GM12878 (cell line): ENCODE data around the gene TMEM239. TPM values are rescaled to one million over a fixed set of nuclear protein-coding genes. Genes with fewer than 3 reads are reported as not detected.

Experiments used
- polyA plus RNA-seq, 11 experiments: library from polyadenylated mRNA; depleted of rRNA in 4 of 11; unstranded in 6 of 11; stranded (reverse) in 5 of 11; fragments of >200 nt; fragmentation: Nextera tagmentation in 4 of 11; fragmentation: Illumina TruSeq in 1 of 11; extraction: Ambion mirVana in 4 of 11; extraction: Trizol in 1 of 11; gene quantifications; 1 replicate in 1 of 11; 2 replicates in 10 of 11; pipeline versions ENCODE4 v1.2.1 to v1.2.3, GENCODE V29; 2011 to 2016; ENCODE audit warnings: inconsistent platforms in 2 of 11, missing spikeins in 2 of 11, low read depth in 1 of 11
- total RNA-seq, 4 experiments: library from RNA; depleted of rRNA in 3 of 4; stranded (reverse); fragments of >200 nt in 3 of 4; fragmentation: Illumina TruSeq in 1 of 4; extraction: Trizol in 1 of 4; gene quantifications; 2 replicates each; pipeline versions ENCODE4 v1.2.1 to v1.2.3, GENCODE V29; 2013 to 2021

TMEM239 gene
- total and polyA plus RNA-seq, 10 of the 15 experiments (the other 5 are each of a cell fraction or from before 2014, with no cell fraction given), result not detected

Other genes with a start within 250 kb of the TMEM239 start
Only the 7 nearest of the 10 such genes appear.
- 131 and 136 TPM in 2 replicates for gene IDH3B, start 152.1 kb upstream of the TMEM239 start, total RNA-seq (2014; rRNA removed)
- gene IDH3B, start 152.1 kb upstream of the TMEM239 start, total RNA-seq (2014; rRNA removed; fragmentation: Illumina TruSeq; extraction: Trizol), result 84.7 and 90.5 TPM in 2 replicates
- gene IDH3B, start 152.1 kb upstream of the TMEM239 start, total RNA-seq (2021), result 109 and 110 TPM in 2 replicates
- gene IDH3B, start 152.1 kb upstream of the TMEM239 start, polyA plus RNA-seq (2011; rRNA removed), result 145 and 177 TPM in 2 replicates
- gene IDH3B, start 152.1 kb upstream of the TMEM239 start, polyA plus RNA-seq (2014; fragmentation: Illumina TruSeq; extraction: Trizol), result 98.3 and 101 TPM in 2 replicates
- 10 to 100 TPM; 65.3 to 87.1 TPM for gene IDH3B, start 152.1 kb upstream of the TMEM239 start, polyA plus RNA-seq (2014; fragmentation: Nextera tagmentation; extraction: Ambion mirVana)
- 134 and 144 TPM in 2 replicates for gene IDH3B, start 152.1 kb upstream of the TMEM239 start, polyA plus RNA-seq (2014; rRNA removed)
- 100 to 1,000 TPM; 149 to 167 TPM for gene IDH3B, start 152.1 kb upstream of the TMEM239 start, polyA plus RNA-seq (2016; fragmentation: Nextera tagmentation; extraction: Ambion mirVana)
- not detected in 2 replicates for gene EBF4, start 123.6 kb upstream of the TMEM239 start, total RNA-seq (2014; rRNA removed)
- gene EBF4, start 123.6 kb upstream of the TMEM239 start, total RNA-seq (2014; rRNA removed; fragmentation: Illumina TruSeq; extraction: Trizol), result not detected in 2 replicates
- 0.13 TPM in 1 of 2 replicates, not detected in the other for gene EBF4, start 123.6 kb upstream of the TMEM239 start, total RNA-seq (2021)
- not detected in 2 replicates for gene EBF4, start 123.6 kb upstream of the TMEM239 start, polyA plus RNA-seq (2011; rRNA removed)
- gene EBF4, start 123.6 kb upstream of the TMEM239 start, polyA plus RNA-seq (2014; fragmentation: Illumina TruSeq; extraction: Trizol), result not detected in 2 replicates
- not detected for gene EBF4, start 123.6 kb upstream of the TMEM239 start, polyA plus RNA-seq (2014; fragmentation: Nextera tagmentation; extraction: Ambion mirVana)
- not detected in 2 replicates for gene EBF4, start 123.6 kb upstream of the TMEM239 start, polyA plus RNA-seq (2014; rRNA removed)
- not detected for gene EBF4, start 123.6 kb upstream of the TMEM239 start, polyA plus RNA-seq (2016; fragmentation: Nextera tagmentation; extraction: Ambion mirVana)
- gene CPXM1, start 15.7 kb upstream of the TMEM239 start, total RNA-seq (2014; rRNA removed), result 0.62 and 0.71 TPM in 2 replicates
- gene CPXM1, start 15.7 kb upstream of the TMEM239 start, total RNA-seq (2014; rRNA removed; fragmentation: Illumina TruSeq; extraction: Trizol), result 0.22 and 0.23 TPM in 2 replicates
- gene CPXM1, start 15.7 kb upstream of the TMEM239 start, total RNA-seq (2021), result 0.90 and 1.1 TPM in 2 replicates
- 1.9 and 3.9 TPM in 2 replicates for gene CPXM1, start 15.7 kb upstream of the TMEM239 start, polyA plus RNA-seq (2011; rRNA removed)
- 0.28 TPM in 1 of 2 replicates, not detected in the other for gene CPXM1, start 15.7 kb upstream of the TMEM239 start, polyA plus RNA-seq (2014; fragmentation: Illumina TruSeq; extraction: Trizol)
- gene CPXM1, start 15.7 kb upstream of the TMEM239 start, polyA plus RNA-seq (2014; fragmentation: Nextera tagmentation; extraction: Ambion mirVana), result not detected
- gene CPXM1, start 15.7 kb upstream of the TMEM239 start, polyA plus RNA-seq (2014; rRNA removed), result 0.54 and 0.91 TPM in 2 replicates
- under 1 TPM; 0.63 to 0.78 TPM for gene CPXM1, start 15.7 kb upstream of the TMEM239 start, polyA plus RNA-seq (2016; fragmentation: Nextera tagmentation; extraction: Ambion mirVana)
- not detected in 2 replicates for gene C20orf141, start 1.4 kb upstream of the TMEM239 start, total RNA-seq (2014; rRNA removed)
- not detected in 2 replicates for gene C20orf141, start 1.4 kb upstream of the TMEM239 start, total RNA-seq (2014; rRNA removed; fragmentation: Illumina TruSeq; extraction: Trizol)
- gene C20orf141, start 1.4 kb upstream of the TMEM239 start, total RNA-seq (2021), result not detected in 2 replicates
- gene C20orf141, start 1.4 kb upstream of the TMEM239 start, polyA plus RNA-seq (2011; rRNA removed), result not detected in 2 replicates
- gene C20orf141, start 1.4 kb upstream of the TMEM239 start, polyA plus RNA-seq (2014; fragmentation: Illumina TruSeq; extraction: Trizol), result not detected in 2 replicates
- not detected for gene C20orf141, start 1.4 kb upstream of the TMEM239 start, polyA plus RNA-seq (2014; fragmentation: Nextera tagmentation; extraction: Ambion mirVana)
- not detected in 2 replicates for gene C20orf141, start 1.4 kb upstream of the TMEM239 start, polyA plus RNA-seq (2014; rRNA removed)
- gene C20orf141, start 1.4 kb upstream of the TMEM239 start, polyA plus RNA-seq (2016; fragmentation: Nextera tagmentation; extraction: Ambion mirVana), result not detected
- 16.0 and 17.8 TPM in 2 replicates for gene PCED1A, start 24.3 kb downstream of the TMEM239 start, total RNA-seq (2014; rRNA removed)
- gene PCED1A, start 24.3 kb downstream of the TMEM239 start, total RNA-seq (2014; rRNA removed; fragmentation: Illumina TruSeq; extraction: Trizol), result 9.1 and 9.5 TPM in 2 replicates
- gene PCED1A, start 24.3 kb downstream of the TMEM239 start, total RNA-seq (2021), result 24.0 and 28.6 TPM in 2 replicates
- 9.1 and 18.8 TPM in 2 replicates for gene PCED1A, start 24.3 kb downstream of the TMEM239 start, polyA plus RNA-seq (2011; rRNA removed)
- 3.9 and 11.3 TPM in 2 replicates for gene PCED1A, start 24.3 kb downstream of the TMEM239 start, polyA plus RNA-seq (2014; fragmentation: Illumina TruSeq; extraction: Trizol)
- gene PCED1A, start 24.3 kb downstream of the TMEM239 start, polyA plus RNA-seq (2014; fragmentation: Nextera tagmentation; extraction: Ambion mirVana), result 10 to 100 TPM in 1 of 2 experiments, 1 to 10 TPM in 1; 4.5 to 12.7 TPM
- gene PCED1A, start 24.3 kb downstream of the TMEM239 start, polyA plus RNA-seq (2014; rRNA removed), result 30.9 and 33.7 TPM in 2 replicates
- 10 to 100 TPM in 1 of 2 experiments, 1 to 10 TPM in 1; 7.0 to 11.2 TPM for gene PCED1A, start 24.3 kb downstream of the TMEM239 start, polyA plus RNA-seq (2016; fragmentation: Nextera tagmentation; extraction: Ambion mirVana)
- gene VPS16, start 24.4 kb downstream of the TMEM239 start, total RNA-seq (2014; rRNA removed), result 26.6 and 27.2 TPM in 2 replicates
- gene VPS16, start 24.4 kb downstream of the TMEM239 start, total RNA-seq (2014; rRNA removed; fragmentation: Illumina TruSeq; extraction: Trizol), result 16.1 and 16.8 TPM in 2 replicates
- 35.9 and 37.5 TPM in 2 replicates for gene VPS16, start 24.4 kb downstream of the TMEM239 start, total RNA-seq (2021)
- gene VPS16, start 24.4 kb downstream of the TMEM239 start, polyA plus RNA-seq (2011; rRNA removed), result 15.6 and 29.9 TPM in 2 replicates
- 9.5 and 18.1 TPM in 2 replicates for gene VPS16, start 24.4 kb downstream of the TMEM239 start, polyA plus RNA-seq (2014; fragmentation: Illumina TruSeq; extraction: Trizol)
- 10 to 100 TPM in 1 of 2 experiments, 1 to 10 TPM in 1; 8.4 to 19.4 TPM for gene VPS16, start 24.4 kb downstream of the TMEM239 start, polyA plus RNA-seq (2014; fragmentation: Nextera tagmentation; extraction: Ambion mirVana)
- 31.8 and 34.3 TPM in 2 replicates for gene VPS16, start 24.4 kb downstream of the TMEM239 start, polyA plus RNA-seq (2014; rRNA removed)
- 10 to 100 TPM; 26.3 to 26.5 TPM for gene VPS16, start 24.4 kb downstream of the TMEM239 start, polyA plus RNA-seq (2016; fragmentation: Nextera tagmentation; extraction: Ambion mirVana)
- gene PTPRA, start 57.1 kb downstream of the TMEM239 start, total RNA-seq (2014; rRNA removed), result 33.6 and 34.3 TPM in 2 replicates
- gene PTPRA, start 57.1 kb downstream of the TMEM239 start, total RNA-seq (2014; rRNA removed; fragmentation: Illumina TruSeq; extraction: Trizol), result 26.5 and 28.9 TPM in 2 replicates
- gene PTPRA, start 57.1 kb downstream of the TMEM239 start, total RNA-seq (2021), result 39.3 and 40.2 TPM in 2 replicates
- gene PTPRA, start 57.1 kb downstream of the TMEM239 start, polyA plus RNA-seq (2011; rRNA removed), result 61.9 and 75.7 TPM in 2 replicates
- gene PTPRA, start 57.1 kb downstream of the TMEM239 start, polyA plus RNA-seq (2014; fragmentation: Illumina TruSeq; extraction: Trizol), result 62.1 and 71.5 TPM in 2 replicates
- gene PTPRA, start 57.1 kb downstream of the TMEM239 start, polyA plus RNA-seq (2014; fragmentation: Nextera tagmentation; extraction: Ambion mirVana), result 1 to 10 TPM; 3.9 to 8.0 TPM
- 34.9 and 36.0 TPM in 2 replicates for gene PTPRA, start 57.1 kb downstream of the TMEM239 start, polyA plus RNA-seq (2014; rRNA removed)
- 10 to 100 TPM; 15.6 to 36.5 TPM for gene PTPRA, start 57.1 kb downstream of the TMEM239 start, polyA plus RNA-seq (2016; fragmentation: Nextera tagmentation; extraction: Ambion mirVana)